ENCODE measurements around the gene GVQW3. TPM values are rescaled to one million over a fixed set of nuclear protein-coding genes. Genes with fewer than 3 reads are reported as not detected.

GVQW3 gene
- total and polyA plus RNA-seq, 2 of the 8 experiments (the other 6 are each of a cell fraction or from before 2014, with no cell fraction given): 5.5 to 8.1 TPM

GRCh38 chr11:76443268-76443980, 62.3 kb downstream of the GVQW3 start:
- H2BK15ac ChIP-seq (ENCODE audit: low read length): no peak overlapping the region
- no peaks in the 10 kb centered on the region for H4K20me1 ChIP-seq (replicated peaks in 1 of 2; ENCODE audit: control insufficient read depth in 1 of 2, insufficient read depth in 2 of 2, low read length in 2 of 2)
- H2BK5ac ChIP-seq (ENCODE audit: low read depth, low read length): no peak overlapping the region
- H3K18ac ChIP-seq (ENCODE audit: extremely low read depth, low read length): no peak overlapping the region
- H3K4me3 ChIP-seq (ENCODE audit: extremely low read depth in 1 of 4, insufficient read depth in 2 of 4, low read depth in 3 of 4, low read length in 4 of 4): peak overlapping the region; percentile 77 to 99 (median 96)
- H3K23ac ChIP-seq (ENCODE audit: insufficient read length): no peak overlapping the region
- ChIA-PET POLR2A (ENCODE audit: partially characterized antibody) (interaction anchor here (1.2 to 6.5 kb wide), 4 partner anchors 11 to 55 kb away, joined by 3 to 87 read pairs (median 4); no protein-coding TSS in a partner anchor), CTCF (ENCODE audit: partially characterized antibody) (interaction anchor here (0.8 to 1.7 kb wide), 4 partner anchors 22 to 156 kb away, joined by 3 to 6 read pairs (median 4); no protein-coding TSS in a partner anchor)
- no peak overlapping the region for H2BK12ac ChIP-seq (ENCODE audit: low read depth, low read length)
- H2BK20ac ChIP-seq (ENCODE audit: low read length): no peak overlapping the region
- no peaks in the 10 kb centered on the region for H3K27me3 ChIP-seq (replicated peaks in 1 of 4; ENCODE audit: control insufficient read depth in 3 of 4, extremely low read depth in 1 of 4, insufficient read depth in 3 of 4, low read length in 3 of 4)
- no peak overlapping the region for H4K8ac ChIP-seq (ENCODE audit: extremely low read depth, insufficient read depth, low read length)
- DNase-seq (ENCODE audit: low read depth in 1 of 2, low spot score in 2 of 2): no peak
- peak overlapping the region; percentile 74 to 89 for H3K4me2 ChIP-seq (ENCODE audit: insufficient read depth in 1 of 2, low read depth in 2 of 2, low read length in 2 of 2)
- no peak overlapping the region for H4K5ac ChIP-seq (ENCODE audit: insufficient read length, low read depth, low read length)
- H3K4me1 ChIP-seq (replicated peaks in 1 of 4; ENCODE audit: control insufficient read depth in 3 of 4, insufficient read depth in 4 of 4, low read length in 3 of 4): peaks cover 0 to 14% (median 0%) of the 10 kb centered on the region in 4 experiments; a peak in 2 of 7 replicates
- peak overlapping the region; percentile 97 to 100 (median 98); a peak in 6 of 7 replicates for H3K9ac ChIP-seq (replicated peaks in 1 of 4; ENCODE audit: extremely low read depth in 1 of 4, low read depth in 3 of 4, low read length in 3 of 4)
- H3K56ac ChIP-seq (replicated peaks; ENCODE audit: insufficient read length, low read depth, low read length): no peak overlapping the region
- no peak overlapping the region for H3K14ac ChIP-seq (ENCODE audit: insufficient read length)
- no peak overlapping the region for H4K91ac ChIP-seq (replicated peaks; ENCODE audit: insufficient read length, low read length)
- H3K4ac ChIP-seq (replicated peaks; ENCODE audit: insufficient read length, low read depth, low read length): no peak overlapping the region
- H3K9me3 ChIP-seq (ENCODE audit: insufficient read depth in 2 of 2, low read depth in 1 of 2, low read length in 1 of 2): no peaks in the 10 kb centered on the region
- no peak overlapping the region for H2AK5ac ChIP-seq (ENCODE audit: low read depth, low read length)
- no peak overlapping the region for H2BK120ac ChIP-seq (replicated peaks; ENCODE audit: low read depth, low read length)
- H2AFZ ChIP-seq (ENCODE audit: low read length): no peak overlapping the region
- no peak for FAIRE-seq
- no peaks in the 10 kb centered on the region; the same call in 1 of the 2 replicates for H3K79me1 ChIP-seq (ENCODE audit: low read depth, low read length)
- 55% methylated on average over 10 of the region's 10 CpGs; no CpG with 5 or more reads in 1 of the 2 experiments for WGBS, 2 experiments (ENCODE audit: extremely low coverage in 1 of 2, insufficient coverage in 1 of 2, insufficient read length in 1 of 2, insufficient replicate concordance in 2 of 2, low coverage in 1 of 2, low lambda C conversion rate in 2 of 2, missing lambda C conversion rate in 1 of 2)
- peak overlapping the region; percentile 98; the same call in 1 of the 2 replicates for H3K27ac ChIP-seq (ENCODE audit: low read depth, low read length)
- H3K79me2 ChIP-seq (ENCODE audit: control insufficient read depth in 1 of 2, insufficient read depth in 2 of 2, low read length in 2 of 2): peaks cover 0 to 43% of the 10 kb centered on the region in 2 experiments; a peak in 3 of 4 replicates
- peaks cover 3% of the 10 kb centered on the region; the same call in 1 of the 2 replicates for H3K23me2 ChIP-seq (ENCODE audit: low read depth, low read length)
- peaks cover 0 to 18% (median 1%) of the 10 kb centered on the region in 4 experiments; a peak in 2 of 8 replicates for H3K36me3 ChIP-seq (ENCODE audit: control insufficient read depth in 2 of 4, insufficient read depth in 4 of 4, low read length in 3 of 4)
- TF ChIP-seq SIRT6 (IDR thresholded peaks at IDR 0.05; ENCODE audit: low read length) (no peak), SP4 (IDR thresholded peaks at IDR 0.05; ENCODE audit: low read length) (no peak), EP300 (IDR thresholded peaks at IDR 0.05; ENCODE audit: borderline replicate concordance in 1 of 2, low read depth in 2 of 2, low read length in 2 of 2) (no peak), MAFK (IDR thresholded peaks at IDR 0.05; ENCODE audit: low read depth, low read length) (no peak), KDM1A (IDR thresholded peaks at IDR 0.05; ENCODE audit: borderline replicate concordance, low read length) (no peak)

Data from H1 (cell line).